NCI-H2171 (cell line): ENCODE measurements around the gene TESPA1.
A peak's percentile ranks its signal among the peaks of the same experiment; 100 is the strongest.

ENCODE experiments used
- DNase-seq: peaks from one replicate; lab custom pipeline; 2025; lab: John Stamatoyannopoulos, UW

Gene TESPA1

GRCh38 chr12:54983536-54984101, 943 bp downstream of the TESPA1 start:
- DNase-seq, result no peak

DNA sequence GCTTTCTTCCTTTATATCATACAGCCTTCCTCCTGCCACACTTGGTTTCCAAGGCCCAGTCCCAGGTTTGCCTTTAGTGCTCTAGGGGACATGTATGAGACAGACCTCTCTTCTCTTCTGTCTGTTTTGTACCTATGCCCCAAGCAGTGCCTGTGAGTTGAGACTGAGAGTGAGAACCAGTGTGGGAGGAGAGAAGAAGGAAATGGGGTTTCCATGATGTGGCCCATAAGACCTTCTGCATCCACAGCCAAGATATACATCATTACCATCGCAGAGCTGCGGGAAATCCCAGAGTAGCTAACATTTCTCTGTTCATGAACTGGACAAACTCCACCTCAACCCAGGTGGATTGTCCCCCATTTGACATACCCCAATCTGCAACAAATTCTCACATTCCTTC, 2.8 kb downstream of the TESPA1 start:
- DNase-seq, result no peak

DNA sequence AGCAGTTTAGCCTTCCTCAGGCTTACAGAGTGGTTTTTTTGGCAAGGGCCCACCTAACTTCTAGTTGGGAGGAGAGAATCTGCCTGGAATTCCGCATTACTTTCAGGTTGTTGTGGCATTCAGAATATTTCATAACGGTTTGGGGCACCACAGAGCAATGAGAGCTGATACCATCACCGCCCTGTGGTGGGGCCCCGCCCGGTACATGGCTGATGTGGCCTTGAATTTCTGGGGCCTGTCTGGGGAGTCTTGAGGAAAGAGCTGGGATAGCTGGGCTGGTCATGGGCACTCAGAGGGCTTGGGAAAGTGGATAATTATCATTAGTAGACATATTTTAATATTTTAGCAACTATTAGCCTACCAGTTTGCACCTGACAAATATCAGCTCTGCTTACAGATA, 4.2 kb downstream of the TESPA1 start:
- DNase-seq, result no peak

DNA sequence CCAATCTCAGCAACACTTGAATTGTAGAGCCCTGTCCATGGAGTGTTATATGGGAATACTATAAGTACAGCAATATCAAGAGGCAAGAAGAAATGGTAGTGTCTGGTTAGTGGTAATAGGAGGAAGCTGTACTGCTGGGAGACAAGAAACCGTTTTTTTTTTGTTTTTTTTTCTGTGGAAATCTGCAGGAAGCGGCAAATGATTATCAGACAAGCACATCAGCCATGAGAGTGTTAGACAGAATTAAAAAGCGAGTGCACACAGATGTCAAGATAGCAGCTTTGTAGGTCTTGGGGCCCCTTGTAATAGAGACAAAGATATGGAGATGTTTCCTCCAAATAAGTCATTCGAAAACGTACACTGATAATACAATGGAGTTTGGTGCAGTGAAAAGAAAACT, 6.7 kb downstream of the TESPA1 start:
- no peak for DNase-seq

DNA sequence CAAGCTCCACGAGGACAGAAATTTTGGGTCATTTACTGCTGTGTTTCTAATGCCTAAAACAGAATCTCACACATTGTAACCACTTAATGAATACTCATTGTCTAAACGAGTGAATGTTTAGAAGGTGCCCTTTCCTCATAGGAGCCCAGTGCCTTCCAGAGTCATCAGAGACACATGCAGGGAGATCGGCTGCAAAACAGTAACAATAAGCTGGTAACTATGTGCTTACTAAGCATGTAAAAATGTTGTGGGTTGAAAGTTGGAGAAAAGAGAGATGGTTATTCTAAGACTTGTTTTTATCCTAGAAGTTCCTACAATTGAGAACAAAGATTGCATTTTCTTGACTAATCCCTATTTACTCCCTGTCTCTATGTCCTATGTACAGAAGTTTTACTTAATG, 7.4 kb downstream of the TESPA1 start:
- DNase-seq, result no peak

- DNase-seq, result no peak
These were observed 8.7 kb downstream of the TESPA1 start for GRCh38 chr12:54975875-54976274.

DNA sequence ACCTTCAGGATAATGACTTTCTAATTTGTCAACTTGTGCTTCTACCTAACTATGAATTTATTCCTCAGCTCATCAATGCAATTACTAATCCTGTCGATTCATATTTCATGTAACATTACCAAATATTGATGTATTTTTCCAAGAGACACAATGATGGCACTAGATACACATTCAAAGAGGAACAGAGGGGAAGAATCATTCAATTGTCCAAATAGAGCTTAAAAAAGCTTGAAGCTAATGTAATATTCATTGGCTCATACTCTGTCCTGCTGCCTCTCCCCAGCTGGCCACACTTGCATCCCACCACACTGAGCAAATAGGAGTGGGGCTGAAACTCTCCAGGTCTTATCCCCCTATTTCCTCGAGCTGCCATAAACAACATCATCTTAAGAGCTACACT, 9.3 kb downstream of the TESPA1 start:
- no peak for DNase-seq

- DNase-seq, result no peak
These were observed 10.3 kb downstream of the TESPA1 start for GRCh38 chr12:54974279-54974678.

DNA sequence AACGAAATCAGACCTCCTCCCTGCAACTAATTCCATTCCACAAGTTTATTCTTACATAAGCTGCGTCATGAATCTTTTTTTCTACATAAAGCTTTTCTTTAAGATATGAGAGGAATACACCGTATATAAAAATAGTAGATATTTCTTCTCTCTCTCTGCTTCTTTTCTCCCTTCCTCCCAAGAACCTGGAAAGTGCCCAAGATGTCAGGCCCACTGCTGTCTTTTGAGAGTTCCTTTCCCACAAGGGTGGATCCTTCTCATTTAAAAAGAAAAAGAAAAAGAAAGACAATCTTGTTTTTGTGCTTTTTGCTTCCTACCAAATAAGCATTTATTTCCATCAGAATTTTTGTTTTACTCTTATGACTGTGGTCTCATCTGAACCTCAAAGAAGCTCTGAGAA, 11.0 kb downstream of the TESPA1 start:
- no peak for DNase-seq

DNA sequence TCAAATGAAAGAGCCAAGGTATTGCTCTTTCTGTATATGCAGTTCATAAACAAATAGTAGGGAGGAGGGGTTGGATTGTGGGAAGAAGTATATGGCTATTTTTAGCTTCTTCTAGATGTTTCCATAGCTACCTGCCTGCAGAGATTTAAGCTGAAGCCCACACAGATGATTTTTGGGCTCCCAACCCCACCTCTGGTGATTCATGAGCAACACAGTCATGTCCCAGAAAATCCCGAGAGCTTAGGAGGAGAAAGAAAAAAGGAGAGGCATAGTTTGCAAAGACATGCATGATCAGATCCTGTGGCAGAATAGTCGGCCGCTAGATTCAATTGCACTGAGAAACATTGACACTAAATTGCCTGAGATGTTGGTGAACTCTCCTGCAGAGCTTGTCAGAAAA, 13.8 kb downstream of the TESPA1 start:
- DNase-seq, result no peak

DNA sequence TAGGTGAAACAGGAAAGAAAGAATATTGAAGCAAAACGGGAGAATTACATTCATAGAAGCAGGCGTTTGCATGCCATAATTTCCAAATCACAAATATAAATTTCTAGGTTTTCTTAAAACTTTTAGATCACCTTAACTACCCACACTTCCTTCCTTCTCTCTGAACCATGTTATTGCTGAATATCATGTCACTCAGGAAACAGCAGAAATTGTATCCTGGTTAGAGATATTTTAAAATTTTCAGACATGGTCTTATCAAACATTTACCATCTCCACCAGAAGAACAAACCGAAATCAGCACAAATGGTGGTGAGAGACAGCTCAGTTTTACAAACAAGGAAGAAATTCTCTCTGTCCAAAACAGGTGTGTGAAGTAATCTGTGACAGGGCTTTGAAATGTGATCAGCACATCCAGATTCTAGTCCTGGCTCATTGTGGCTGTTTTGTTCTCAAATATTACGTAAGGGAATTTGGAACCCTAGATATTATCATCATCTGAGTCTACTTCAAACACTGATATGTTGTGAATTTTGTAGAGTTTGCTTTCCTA, 16.3 kb downstream of the TESPA1 start:
- no peak for DNase-seq

DNA sequence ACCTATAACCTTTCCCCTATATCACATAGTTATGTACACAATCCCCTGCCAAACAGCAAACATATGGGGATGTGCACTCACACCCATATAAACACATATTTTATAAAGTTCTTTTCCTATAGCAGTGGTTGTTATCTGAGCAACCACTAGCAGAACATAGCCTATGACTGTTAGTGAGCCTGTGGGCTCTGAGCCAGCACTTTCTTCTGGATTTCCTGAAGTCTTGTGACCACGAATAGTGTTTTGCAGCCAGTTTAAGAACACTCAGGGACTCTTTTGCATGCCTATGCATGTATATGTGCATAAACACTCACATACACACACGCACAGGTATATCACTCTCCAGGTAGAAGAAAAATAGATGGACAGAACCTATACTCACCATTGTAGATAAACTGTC, 17.1 kb downstream of the TESPA1 start:
- no peak for DNase-seq

GRCh38 chr12:54961190-54961589, 23.4 kb downstream of the TESPA1 start:
- DNase-seq, result no peak

- no peak for DNase-seq
These were observed 25.1 kb downstream of the TESPA1 start for GRCh38 chr12:54959291-54960018.

DNA sequence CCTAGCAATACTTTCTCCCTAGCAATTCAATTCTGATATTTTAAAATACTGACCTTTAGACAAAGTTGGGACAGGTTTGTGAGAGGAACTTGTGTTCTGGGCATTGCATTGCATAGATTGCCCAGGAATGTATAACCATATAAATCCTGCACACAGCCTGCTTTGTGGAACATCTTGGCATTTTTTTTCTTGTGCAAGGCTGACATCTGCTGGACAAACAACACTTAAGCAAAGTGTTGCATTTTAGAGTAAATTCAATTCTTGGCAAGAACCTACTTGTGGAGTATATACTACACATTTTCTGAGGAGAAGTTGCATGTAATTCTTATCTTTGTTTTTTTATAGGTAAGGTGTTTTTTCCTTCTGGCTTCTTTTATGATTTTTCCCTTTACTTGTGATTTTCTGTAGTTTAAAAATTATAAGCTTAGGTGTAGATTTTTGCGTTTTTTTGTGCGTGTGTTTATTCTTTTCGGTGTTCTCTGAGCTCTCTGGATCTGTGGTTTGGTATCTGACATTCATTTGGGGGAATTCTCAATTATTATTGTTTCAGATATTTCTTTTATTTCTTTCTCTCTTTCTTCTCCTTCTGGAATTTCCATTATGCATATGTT, 26.4 kb downstream of the TESPA1 start:
- DNase-seq, result peak; percentile 46

GRCh38 chr12:54956818-54957641, 27.5 kb downstream of the TESPA1 start:
- no peak for DNase-seq

DNA sequence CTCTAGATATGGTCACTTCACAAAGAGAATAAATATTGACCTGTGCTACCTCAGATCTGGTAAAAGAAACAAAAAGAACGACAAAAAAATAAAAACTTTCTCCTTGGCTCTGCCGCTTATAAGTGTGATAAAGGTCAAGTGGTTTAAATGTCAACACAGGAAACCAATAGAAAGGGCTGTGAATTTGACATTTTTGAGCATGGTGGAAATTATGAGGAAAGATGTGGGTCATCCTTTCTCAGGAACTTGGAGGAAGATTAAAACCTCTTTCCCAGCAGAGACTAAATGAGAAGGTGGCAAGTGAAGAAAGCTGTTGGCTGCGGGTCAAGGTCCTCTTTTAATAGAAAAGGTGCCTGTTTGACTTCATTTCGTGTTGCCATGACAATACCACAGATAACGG, 28.2 kb downstream of the TESPA1 start:
- no peak for DNase-seq

DNA sequence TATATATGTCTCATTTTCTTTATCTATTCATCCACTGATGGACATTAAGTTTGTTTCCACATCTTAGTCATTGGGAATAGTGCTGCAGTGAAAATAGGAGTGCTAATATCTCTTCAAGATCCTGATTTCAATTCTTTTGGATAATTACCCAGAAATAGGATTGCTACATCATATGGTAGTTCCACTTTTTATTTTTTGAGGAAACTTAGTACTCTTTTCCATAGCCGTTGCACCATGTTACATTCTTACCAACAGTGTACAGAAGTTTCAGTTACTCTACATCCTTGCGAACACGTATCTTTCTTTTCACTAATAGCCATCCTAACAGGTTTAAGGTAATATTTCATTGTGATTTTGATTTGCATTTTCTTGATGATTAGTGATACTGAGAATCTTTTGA, 29.8 kb downstream of the TESPA1 start:
- no peak for DNase-seq

- DNase-seq, result no peak
These were observed 30.3 kb downstream of the TESPA1 start for GRCh38 chr12:54954228-54954627.

DNA sequence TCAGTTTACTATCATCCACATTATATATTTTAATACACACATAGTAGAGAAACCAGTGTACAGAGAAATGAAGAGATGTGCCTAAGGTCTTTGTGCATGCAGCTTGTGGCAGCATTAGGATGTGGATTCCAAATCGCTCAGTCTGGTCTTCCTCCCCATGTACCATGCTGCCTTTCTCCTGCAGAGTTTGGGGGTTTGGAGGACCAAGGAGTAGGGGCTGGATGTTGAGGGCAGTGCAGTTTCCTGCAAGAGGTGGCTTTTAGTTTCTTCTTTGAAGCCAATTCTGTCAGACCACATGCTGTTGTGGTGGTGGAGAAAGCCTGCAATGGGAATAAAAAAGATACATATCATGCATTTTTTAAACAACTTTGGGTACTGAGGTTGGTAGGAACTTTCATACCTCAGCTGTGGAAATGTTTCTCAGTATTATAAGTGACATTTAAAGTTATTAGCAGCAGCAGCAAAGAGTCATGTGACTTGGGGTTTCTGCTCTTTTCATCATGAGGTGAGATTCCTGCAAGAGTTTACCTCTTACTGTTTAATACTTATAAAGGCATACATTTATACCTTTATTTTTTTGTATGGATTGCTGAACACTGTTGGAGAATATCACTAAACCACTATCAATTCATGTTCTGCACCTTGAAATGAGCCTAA, 34.4 kb downstream of the TESPA1 start:
- no peak for DNase-seq

- no peak for DNase-seq
These were observed 35.4 kb downstream of the TESPA1 start for GRCh38 chr12:54949073-54949711.
